Muscle layer of colon (tissue), 2 donors: ENCODE results near the gene LSS.
"Not testable (repeated sequence)": the region's sequence is repeated elsewhere in the genome, so short reads cannot be mapped to it uniquely, and the experiment has no call there.

Source experiments
- H3K27ac ChIP-seq: one replicate; pipeline ENCODE4 v1.7.0; 2013; ENCODE audit warnings: low read depth, mild to moderate bottlenecking, low read length, moderate library complexity
- H3K27me3 ChIP-seq, 2 donors: one replicate each; pipeline ENCODE4 v1.7.0; 2013; ENCODE audit warnings: low read length in 2 of 2, mild to moderate bottlenecking in 2 of 2; ENCODE audit not compliant: insufficient read depth in 2 of 2, control insufficient read depth in 1 of 2
- H3K36me3 ChIP-seq: one replicate; pipeline ENCODE4 v1.7.0; 2013; ENCODE audit warnings: mild to moderate bottlenecking, low read length; ENCODE audit not compliant: insufficient read depth
- H3K4me1 ChIP-seq: one replicate; pipeline ENCODE4 v1.7.0; 2013; ENCODE audit warnings: mild to moderate bottlenecking, low read length; ENCODE audit not compliant: insufficient read depth
- H3K4me3 ChIP-seq, 2 donors: one replicate each; pipeline ENCODE4 v1.7.0; 2013; ENCODE audit warnings: low read length in 2 of 2, low read depth in 1 of 2, mild to moderate bottlenecking in 1 of 2, moderate library complexity in 1 of 2
- H3K9ac ChIP-seq: one replicate; pipeline ENCODE4 v1.7.0; 2013; ENCODE audit warnings: low read length
- H3K9me3 ChIP-seq: one replicate; pipeline ENCODE4 v1.7.0; 2013; ENCODE audit warnings: mild to moderate bottlenecking, low read length
- donor health status: abdominal sarcoma.
- donor health status: Adenocarcinoma of cecum.

LSS gene

DNA sequence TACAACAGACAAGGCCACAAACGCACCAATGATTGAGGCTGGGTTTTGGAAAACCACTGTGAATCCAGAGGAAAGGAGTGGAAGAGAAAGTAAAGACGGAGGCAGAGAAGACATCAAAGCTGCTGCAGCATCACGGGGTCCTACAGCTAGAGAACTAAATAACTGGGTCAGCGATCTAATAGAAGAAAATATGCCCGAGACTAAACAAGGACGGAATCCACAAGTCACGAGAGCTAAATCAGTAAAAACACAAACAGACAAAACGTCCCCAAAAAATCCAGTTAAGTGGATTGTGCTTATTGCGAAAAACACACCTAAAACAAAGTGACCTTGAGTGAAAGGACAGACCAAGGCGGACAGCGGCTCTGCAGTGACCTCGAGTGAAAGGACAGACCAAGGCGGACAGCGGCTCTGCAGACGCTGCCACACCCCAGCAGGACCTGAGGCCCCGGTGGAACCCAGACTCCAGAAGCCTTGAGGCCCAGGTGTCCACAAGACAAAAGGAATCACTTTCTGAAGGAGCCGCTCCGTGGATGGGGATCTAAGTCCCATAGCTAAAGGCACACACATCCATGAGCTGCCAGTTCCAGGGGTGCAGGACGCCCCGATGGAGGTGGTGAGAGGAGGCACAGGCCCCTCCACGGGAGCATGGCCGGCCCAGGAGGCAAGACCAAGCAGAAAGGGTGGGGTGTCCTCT, 79.2 kb downstream of the LSS start:
- H3K9ac ChIP-seq = no peak overlapping the region
- H3K4me3 ChIP-seq = no peak overlapping the region
- no peaks in the 10 kb centered on the region for H3K36me3 ChIP-seq
- H3K4me1 ChIP-seq = peaks cover 9% of the 10 kb centered on the region
- peaks cover 0 to 7% of the 10 kb centered on the region in 2 donors for H3K27me3 ChIP-seq
- no peaks in the 10 kb centered on the region for H3K9me3 ChIP-seq
- H3K27ac ChIP-seq = no peak overlapping the region

DNA sequence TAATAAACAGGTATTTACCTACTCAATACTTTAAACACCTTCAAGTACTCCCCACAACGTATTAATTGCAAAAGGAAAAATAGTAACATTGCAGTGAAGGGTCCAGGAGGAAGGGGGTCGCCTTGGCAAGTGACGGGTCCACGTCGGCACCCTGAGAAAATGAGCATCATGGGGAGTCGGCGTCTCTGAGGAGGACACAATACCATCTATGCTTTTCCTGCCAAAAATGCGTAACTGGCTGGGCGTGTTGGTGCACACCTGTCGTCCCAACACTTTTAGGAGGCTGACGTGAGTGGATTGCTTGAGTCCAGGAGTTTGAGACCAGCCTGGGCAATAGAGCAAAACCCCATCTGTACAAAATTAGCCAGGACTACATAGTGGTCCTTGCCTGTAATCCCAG, 80.5 kb downstream of the LSS start:
- Histone ChIP-seq H3K27ac (no peak overlapping the region), H3K4me1 (peaks cover 4% of the 10 kb centered on the region), H3K36me3 (no peaks in the 10 kb centered on the region), H3K9ac (no peak overlapping the region), H3K27me3 (no peaks in the 10 kb centered on the region), H3K9me3 (no peaks in the 10 kb centered on the region), H3K4me3 (no peak overlapping the region)

DNA sequence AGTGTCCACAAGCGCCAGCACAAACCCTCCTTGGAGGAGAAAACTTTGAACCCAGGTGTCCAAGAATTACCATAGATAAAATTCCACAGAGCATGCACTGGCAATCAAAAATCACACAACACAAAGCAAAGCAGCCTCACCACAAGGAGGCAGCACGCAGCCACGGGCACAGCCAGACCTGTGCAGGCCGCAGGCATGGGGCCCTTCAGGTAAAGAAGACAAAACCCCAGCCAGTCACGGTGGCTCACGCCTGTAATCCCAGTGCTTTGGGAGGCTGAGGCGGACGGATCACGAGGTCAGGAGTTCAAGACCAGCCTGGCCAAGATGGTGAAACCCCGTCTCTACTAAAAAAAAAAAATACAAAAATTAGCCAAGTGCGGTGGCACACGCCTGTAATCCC, 81.1 kb downstream of the LSS start:
- not testable (repeated sequence) for H3K27me3 ChIP-seq, H3K4me1 ChIP-seq, H3K9ac ChIP-seq, H3K27ac ChIP-seq, H3K9me3 ChIP-seq, H3K36me3 ChIP-seq, H3K4me3 ChIP-seq

DNA sequence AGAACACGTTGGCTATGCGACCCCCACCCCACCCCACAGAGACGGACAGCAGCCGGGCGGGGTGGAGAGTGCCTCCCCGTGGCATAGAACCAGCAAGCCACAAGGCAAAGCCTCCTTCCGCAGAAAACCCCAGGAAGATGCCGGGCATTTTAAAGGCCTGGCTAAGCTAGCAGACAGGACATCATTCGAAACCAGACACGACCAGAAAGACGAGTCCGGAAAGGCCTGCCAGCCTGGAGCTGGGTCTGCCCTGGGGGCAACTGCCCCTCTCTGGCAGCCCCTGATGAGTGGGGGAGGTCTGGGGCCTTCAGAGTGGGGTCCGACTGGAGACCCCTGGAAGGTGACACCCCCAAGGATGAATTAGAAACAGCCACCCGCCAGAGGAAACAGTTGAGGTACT, 81.7 kb downstream of the LSS start:
- no peaks in the 10 kb centered on the region for H3K36me3 ChIP-seq
- no peak overlapping the region for H3K4me3 ChIP-seq
- no peak overlapping the region for H3K9ac ChIP-seq
- no peaks in the 10 kb centered on the region for H3K9me3 ChIP-seq
- H3K27ac ChIP-seq = no peak overlapping the region
- no peaks in the 10 kb centered on the region for H3K4me1 ChIP-seq
- H3K27me3 ChIP-seq = no peaks in the 10 kb centered on the region

DNA sequence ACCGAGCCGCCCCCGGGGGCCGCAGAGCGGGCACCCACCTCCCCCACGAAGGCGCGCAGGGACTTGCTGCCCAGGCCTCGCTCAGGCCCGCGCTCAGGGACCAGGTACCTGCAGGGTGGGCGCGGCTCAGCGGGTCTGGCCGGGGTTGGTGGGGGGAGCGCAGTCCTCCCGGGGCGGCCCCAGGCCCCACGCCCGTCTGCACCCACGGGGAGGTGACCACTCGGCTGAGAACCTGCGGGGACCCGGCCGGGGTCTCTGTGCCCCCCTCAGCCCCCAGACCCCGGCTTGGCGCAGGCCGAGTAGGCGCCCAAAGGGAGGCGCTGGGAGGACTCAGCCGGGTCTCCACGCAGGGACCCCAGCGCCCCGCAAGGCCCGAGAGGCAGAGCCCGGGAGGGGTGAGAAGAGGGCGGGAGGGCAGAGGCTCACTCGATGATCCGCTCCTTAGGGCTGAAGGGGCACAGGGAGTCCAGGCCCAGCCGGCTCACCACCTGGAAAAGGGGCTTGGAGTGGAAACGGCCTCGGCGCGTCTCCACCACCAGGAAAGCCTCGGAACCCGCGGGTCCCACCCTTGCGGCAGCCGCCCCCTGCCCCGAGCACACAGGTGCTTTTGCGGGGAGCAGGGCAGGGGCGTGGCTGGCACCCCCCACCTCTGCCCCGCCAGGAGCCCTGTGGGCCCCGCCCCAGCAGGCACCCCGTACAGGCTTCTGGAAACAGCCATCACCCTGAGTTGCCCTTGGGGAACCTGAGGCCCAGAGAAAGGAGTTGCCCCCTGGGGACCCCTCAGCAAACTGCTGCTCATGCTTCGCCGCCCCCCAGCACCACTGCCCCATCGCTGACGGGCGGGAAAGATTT, 82.5 kb downstream of the LSS start:
- no peaks in the 10 kb centered on the region for H3K27me3 ChIP-seq
- no peaks in the 10 kb centered on the region for H3K36me3 ChIP-seq
- no peak overlapping the region for H3K4me3 ChIP-seq
- no peaks in the 10 kb centered on the region for H3K9me3 ChIP-seq
- no peaks in the 10 kb centered on the region for H3K4me1 ChIP-seq
- H3K27ac ChIP-seq = no peak overlapping the region
- no peak overlapping the region for H3K9ac ChIP-seq

DNA sequence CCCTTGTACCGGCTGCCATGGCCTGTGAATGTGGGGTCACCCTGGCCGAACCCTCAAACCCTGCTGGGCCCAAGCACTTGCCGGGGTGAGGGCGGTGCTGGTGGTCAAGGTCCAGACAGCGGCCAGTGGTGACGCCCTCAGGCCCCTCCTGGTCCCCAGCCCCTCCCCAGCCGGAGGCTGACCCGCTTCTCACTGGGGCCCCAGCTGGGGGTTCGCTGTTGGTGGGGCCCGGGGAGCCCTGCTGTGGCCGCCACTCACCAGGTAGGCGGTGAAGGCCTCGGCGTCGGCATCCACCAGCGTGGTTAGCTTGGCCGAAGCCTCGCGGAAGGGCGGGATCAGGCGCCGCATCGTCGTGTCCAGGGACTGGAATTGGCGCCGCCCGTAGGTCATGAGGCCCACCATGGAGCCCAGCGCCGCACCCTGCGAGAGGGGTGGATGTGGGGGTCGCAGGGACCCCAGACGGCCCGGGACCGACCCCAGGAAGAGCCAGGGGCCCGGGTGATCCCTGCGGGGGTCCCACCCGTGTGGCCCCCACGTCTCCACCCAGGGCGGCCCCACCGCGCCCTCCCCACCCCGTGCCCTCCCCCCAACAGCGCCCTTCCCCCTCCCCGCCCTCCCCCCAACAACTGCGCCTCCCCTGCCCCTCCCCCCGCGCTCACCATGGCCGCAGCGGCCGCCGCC, 83.3 kb downstream of the LSS start:
- Histone ChIP-seq H3K36me3 (no peaks in the 10 kb centered on the region), H3K9ac (no peak overlapping the region), H3K9me3 (no peaks in the 10 kb centered on the region), H3K27ac (no peak overlapping the region), H3K4me3 (no peak overlapping the region), H3K4me1 (peaks cover 4% of the 10 kb centered on the region), H3K27me3 (no peaks in the 10 kb centered on the region)

DNA sequence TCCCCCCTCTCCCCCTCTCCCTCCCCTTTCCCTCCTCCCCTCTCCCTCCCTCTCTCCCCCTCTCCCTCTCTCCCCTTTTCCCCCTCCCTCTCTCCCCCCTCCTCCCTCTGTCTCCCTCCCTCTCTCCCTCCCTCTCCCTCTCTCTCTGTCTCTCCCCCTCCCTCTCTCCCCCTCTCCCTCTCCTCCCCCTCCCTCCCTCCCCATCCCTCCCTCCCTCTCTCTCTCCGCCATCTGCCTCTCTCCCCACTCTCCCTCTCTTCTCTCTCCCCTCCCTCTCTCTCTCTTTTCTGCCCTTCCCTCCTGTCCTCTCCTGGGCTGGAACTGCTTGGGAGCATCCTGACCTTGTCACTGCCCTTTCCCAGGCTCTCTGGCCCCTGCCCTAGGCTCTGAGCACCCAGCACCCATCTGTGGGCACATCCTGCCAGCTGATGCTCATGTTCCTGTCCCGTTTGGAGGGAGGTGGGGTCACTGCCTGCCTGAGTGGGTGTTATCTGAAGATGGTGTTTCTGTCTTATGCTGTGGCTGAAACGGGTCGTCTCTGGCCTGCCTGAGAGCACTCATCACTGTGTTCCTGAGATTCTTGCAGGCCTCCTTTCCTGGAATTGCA, 84.0 kb downstream of the LSS start:
- Histone ChIP-seq H3K4me3 (no peak overlapping the region), H3K4me1 (peaks cover 7% of the 10 kb centered on the region), H3K36me3 (no peaks in the 10 kb centered on the region), H3K27ac (no peak overlapping the region), H3K9ac (no peak overlapping the region), H3K27me3 (no peaks in the 10 kb centered on the region), H3K9me3 (no peaks in the 10 kb centered on the region)

DNA sequence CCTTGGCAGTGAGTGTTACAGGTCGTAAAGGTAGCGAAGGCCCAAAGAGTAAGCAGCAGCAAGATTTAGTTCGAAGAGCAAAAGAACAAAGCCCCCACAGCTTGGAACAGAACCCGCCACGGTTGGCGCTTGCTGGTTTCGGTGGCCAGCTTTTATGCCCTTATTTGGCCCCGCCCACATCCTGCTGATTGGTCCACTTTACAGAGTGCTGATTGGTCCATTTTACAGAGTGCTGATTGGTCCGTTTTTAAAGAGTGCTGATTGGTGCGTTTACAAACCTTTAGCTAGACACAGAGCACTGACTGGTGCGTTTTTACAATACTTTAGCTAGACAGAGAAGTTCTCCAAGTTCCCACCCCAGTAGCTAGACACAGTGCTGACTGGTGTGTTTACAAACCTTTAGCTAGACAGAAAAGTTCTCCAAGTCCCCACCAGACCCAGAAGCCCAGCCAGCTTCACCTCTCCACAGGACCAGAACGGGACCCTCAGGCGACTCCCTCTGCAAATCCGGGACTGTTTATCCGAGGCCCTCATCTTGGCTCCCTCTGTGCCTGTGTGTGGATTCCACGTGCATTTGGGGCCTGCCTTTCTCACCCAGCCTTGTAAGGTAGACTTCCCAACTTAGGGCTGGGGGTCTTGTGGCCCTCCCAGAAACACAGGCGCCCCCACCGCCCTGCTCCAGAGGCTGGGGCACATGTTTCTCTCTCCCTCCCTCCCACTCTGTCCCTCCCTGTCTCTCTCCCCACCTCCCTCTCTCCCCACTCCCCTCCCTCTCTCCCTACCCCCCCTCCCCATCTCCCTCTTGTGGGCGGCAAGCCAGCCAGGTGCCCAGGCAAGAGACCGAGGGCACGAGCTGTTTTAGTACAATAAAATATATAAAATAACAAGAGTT, 85.7 kb downstream of the LSS start:
- Histone ChIP-seq H3K9me3 (no peaks in the 10 kb centered on the region), H3K27me3 (no peaks in the 10 kb centered on the region), H3K36me3 (no peaks in the 10 kb centered on the region), H3K27ac (no peak overlapping the region), H3K9ac (no peak overlapping the region), H3K4me3 (no peak overlapping the region), H3K4me1 (peaks cover 7% of the 10 kb centered on the region)

DNA sequence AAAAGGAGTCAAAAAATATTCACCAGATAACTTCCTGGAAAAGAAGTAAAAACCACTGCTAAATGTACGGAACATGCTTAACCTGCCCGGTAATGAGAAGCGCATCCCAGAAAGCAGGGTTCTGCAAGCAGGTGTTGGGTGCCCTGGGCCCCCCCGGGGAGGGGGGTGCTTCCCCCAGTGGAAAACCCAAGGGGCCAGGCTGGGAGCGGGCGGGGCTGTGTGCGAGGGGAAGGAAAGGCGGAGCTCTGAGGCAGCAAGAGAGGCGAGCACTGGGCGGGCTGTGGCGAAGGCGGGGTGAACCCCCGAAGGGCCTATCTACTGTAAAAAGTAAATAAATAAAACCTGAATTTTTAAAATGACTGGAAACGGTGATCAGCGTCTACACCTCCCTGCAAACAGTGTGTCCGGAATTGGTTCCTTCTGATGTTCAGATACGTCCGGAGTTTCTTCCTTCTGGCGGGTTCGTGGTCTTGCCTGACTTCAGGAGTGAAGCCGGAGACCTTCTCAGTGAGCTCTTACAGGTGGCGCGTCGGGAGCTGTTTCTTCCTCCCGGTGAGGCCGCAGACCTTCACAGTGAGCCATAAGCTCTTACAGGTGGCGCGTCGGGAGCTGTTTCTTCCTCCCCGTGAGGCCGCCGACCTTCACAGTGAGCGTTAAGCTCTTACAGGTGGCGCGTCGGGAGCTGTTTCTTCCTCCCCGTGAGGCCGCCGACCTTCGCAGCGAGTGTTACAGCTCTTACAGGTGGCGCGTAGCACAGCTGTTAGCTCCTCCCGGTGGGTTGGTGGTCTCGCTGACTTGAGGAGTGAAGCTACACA, 86.6 kb downstream of the LSS start:
- no peaks in the 10 kb centered on the region for H3K27me3 ChIP-seq
- no peak overlapping the region for H3K27ac ChIP-seq
- H3K4me3 ChIP-seq = no peak overlapping the region
- no peaks in the 10 kb centered on the region for H3K9me3 ChIP-seq
- no peak overlapping the region for H3K9ac ChIP-seq
- H3K36me3 ChIP-seq = no peaks in the 10 kb centered on the region
- H3K4me1 ChIP-seq = peaks cover 7% of the 10 kb centered on the region

DNA sequence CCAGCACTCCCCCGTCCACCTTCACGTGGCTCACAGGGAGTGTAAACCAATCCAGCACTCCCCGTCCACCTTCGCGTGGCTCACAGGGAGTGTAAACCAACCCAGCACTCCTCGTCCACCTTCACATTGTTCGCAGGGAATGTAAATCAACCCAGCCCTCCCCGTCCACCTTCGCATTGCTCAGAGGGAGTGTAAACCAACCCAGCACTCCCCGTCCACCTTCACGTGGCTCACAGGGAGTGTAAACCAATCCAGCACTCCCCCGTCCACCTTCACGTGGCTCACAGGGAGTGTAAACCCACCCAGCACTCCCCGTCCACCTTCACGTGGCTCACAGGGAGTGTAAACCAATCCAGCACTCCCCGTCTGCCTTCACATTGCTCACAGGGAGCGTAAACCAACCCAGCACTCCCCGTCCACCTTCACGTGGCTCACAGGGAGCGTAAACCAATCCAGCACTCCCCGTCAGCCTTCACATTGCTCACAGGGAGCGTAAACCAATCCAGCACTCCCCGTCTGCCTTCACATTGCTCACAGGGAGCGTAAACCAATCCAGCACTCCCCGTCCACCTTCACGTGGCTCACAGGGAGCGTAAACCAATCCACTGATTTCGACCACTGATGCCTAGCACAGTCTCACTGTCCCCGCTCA, 88.1 kb downstream of the LSS start:
- not testable (repeated sequence) for H3K36me3 ChIP-seq, H3K4me1 ChIP-seq, H3K9me3 ChIP-seq, H3K27ac ChIP-seq, H3K4me3 ChIP-seq, H3K9ac ChIP-seq, H3K27me3 ChIP-seq
